WTC11 (cell line): ENCODE data around the gene ALX4. TPM values are rescaled to one million over a fixed set of nuclear protein-coding genes. Genes with fewer than 3 reads are reported as not detected.

ENCODE experiments used
- ATAC-seq: fragments of 200-7000 bp; cut with Tn5 transposase; 2 replicates; pipeline ENCODE4 v1.10.0; 2021; ENCODE audit warnings: mild to moderate bottlenecking, moderate library complexity
- CTCF ChIA-PET: fragments of 300-600 bp; sonication (Branson Sonifier 250); formaldehyde crosslinking; loops from one replicate; lab custom pipeline; 2021; ENCODE audit warnings: antibody characterized with exemption; lab: Charles Lee
- POLR2A ChIA-PET: fragments of 350-600 bp; sonication (Branson Sonifier 250); formaldehyde crosslinking; loops from one replicate; lab custom pipeline; 2021; ENCODE audit warnings: antibody characterized with exemption; lab: Charles Lee
- DNase-seq: peaks from one replicate; pipeline ENCODE4 v3.0.0; 2021; ENCODE audit warnings: low spot score
- H3K27ac Mint-ChIP-seq: 2 replicates; pipeline ENCODE4 v1.8.0; 2021; ENCODE audit warnings: mixed read lengths
- H3K27me3 Mint-ChIP-seq: 2 replicates; pipeline ENCODE4 v1.8.0; 2021; ENCODE audit warnings: low read depth, mild to moderate bottlenecking, moderate library complexity, mixed read lengths
- H3K36me3 Mint-ChIP-seq: 2 replicates; pipeline ENCODE4 v1.8.0; 2021; ENCODE audit warnings: mixed read lengths
- H3K4me1 Mint-ChIP-seq: 2 replicates; pipeline ENCODE4 v1.8.0; 2022; ENCODE audit warnings: mixed read lengths
- H3K4me3 Mint-ChIP-seq: 2 replicates; pipeline ENCODE4 v1.8.0; 2021; ENCODE audit warnings: mild to moderate bottlenecking, moderate library complexity, mixed read lengths
- H3K9me3 Mint-ChIP-seq: 2 replicates; pipeline ENCODE4 v1.8.0; 2021; ENCODE audit warnings: mixed read lengths
- AFF4 ChIP-seq: sonication (generic); formaldehyde crosslinking; IDR thresholded peaks from 2 replicates; pipeline ENCODE4 v1.8.1; 2023; ENCODE audit warnings: mild to moderate bottlenecking, missing genetic modification reagents, borderline replicate concordance
- AR ChIP-seq: fragments of 250-450 bp; sonication (Bioruptor Pico); IDR thresholded peaks from 2 replicates; pipeline ENCODE4 v1.9.0; 2021; ENCODE audit warnings: mild to moderate bottlenecking
- ATF2 ChIP-seq: sonication (generic); formaldehyde crosslinking; IDR thresholded peaks from 2 replicates; pipeline ENCODE4 v1.8.1; 2022; ENCODE audit warnings: low read depth, missing genetic modification reagents, borderline replicate concordance
- CBFB ChIP-seq: sonication (generic); formaldehyde crosslinking; IDR thresholded peaks from 2 replicates; pipeline ENCODE4 v1.8.1; 2022; ENCODE audit warnings: mild to moderate bottlenecking, low read depth, missing genetic modification reagents
- CTCF ChIP-seq: fragments of 200-600 bp; IDR thresholded peaks from 2 replicates; pipeline ENCODE4 v1.8.0; 2022; ENCODE audit warnings: antibody characterized with exemption
- FOXJ3 ChIP-seq: sonication (generic); formaldehyde crosslinking; IDR thresholded peaks from 2 replicates; pipeline ENCODE4 v1.9.0; 2021; ENCODE audit warnings: missing genetic modification reagents, mild to moderate bottlenecking, borderline replicate concordance
- GRHL2 ChIP-seq: fragments of 250-450 bp; sonication (Bioruptor Pico); IDR thresholded peaks from 2 replicates; pipeline ENCODE4 v1.8.0; 2022; ENCODE audit warnings: mild to moderate bottlenecking, moderate library complexity; ENCODE audit not compliant: insufficient replicate concordance, severe bottlenecking
- HMGA2 ChIP-seq: fragments of 250-450 bp; sonication (Bioruptor Pico); IDR thresholded peaks from 2 replicates; pipeline ENCODE4 v1.4.0; 2021; ENCODE audit warnings: mild to moderate bottlenecking, moderate library complexity
- IRF1 ChIP-seq: sonication (generic); formaldehyde crosslinking; IDR thresholded peaks from 2 replicates; pipeline ENCODE4 v1.8.0; 2023; ENCODE audit warnings: missing genetic modification reagents
- KAT7 ChIP-seq: sonication (generic); formaldehyde crosslinking; IDR thresholded peaks from 2 replicates; pipeline ENCODE4 v1.8.1; 2023; ENCODE audit warnings: missing genetic modification reagents, mild to moderate bottlenecking, borderline replicate concordance
- NFATC4 ChIP-seq: fragments of 250-450 bp; sonication (Bioruptor Pico); IDR thresholded peaks from 2 replicates; pipeline ENCODE4 v1.9.0; 2021; ENCODE audit warnings: mild to moderate bottlenecking
- NFYB ChIP-seq: sonication (generic); formaldehyde crosslinking; conservative IDR thresholded peaks from 2 replicates; pipeline ENCODE4 v1.8.0; 2022; ENCODE audit warnings: low read depth, missing genetic modification reagents
- OVOL2 ChIP-seq: fragments of 250-450 bp; sonication (Bioruptor Pico); IDR thresholded peaks from 2 replicates; pipeline ENCODE4 v1.9.0; 2021; ENCODE audit warnings: mild to moderate bottlenecking, borderline replicate concordance
- SP1 ChIP-seq: sonication (generic); formaldehyde crosslinking; conservative IDR thresholded peaks from 2 replicates; pipeline ENCODE4 v1.8.1; 2022; ENCODE audit warnings: missing genetic modification reagents
- STAT6 ChIP-seq: sonication (generic); formaldehyde crosslinking; conservative IDR thresholded peaks from 2 replicates; pipeline ENCODE4 v1.8.1; 2023; ENCODE audit warnings: mild to moderate bottlenecking, low read depth, missing genetic modification reagents, moderate library complexity
- ZNF263 ChIP-seq: sonication (generic); formaldehyde crosslinking; IDR thresholded peaks from 2 replicates; pipeline ENCODE4 v1.8.1; 2022; ENCODE audit warnings: low read depth, mild to moderate bottlenecking, moderate library complexity, missing genetic modification reagents
- ZNF396 ChIP-seq: fragments of 250-450 bp; sonication (Bioruptor Pico); IDR thresholded peaks from 2 replicates; pipeline ENCODE4 v1.8.0; 2021; ENCODE audit warnings: mild to moderate bottlenecking, moderate library complexity, borderline replicate concordance
- ZNF512 ChIP-seq: sonication (generic); formaldehyde crosslinking; IDR thresholded peaks from 2 replicates; pipeline ENCODE4 v1.8.1; 2022; ENCODE audit warnings: missing genetic modification reagents, borderline replicate concordance
- total RNA-seq: library from RNA; stranded (reverse); gene quantifications from 3 replicates; pipeline ENCODE4 v1.2.3, GENCODE V29; 2021

ALX4 gene
- total RNA-seq, 1 experiment from 2014 or later = not detected

- ATAC-seq (no peak), DNase-seq (no peak)
- Mint-ChIP-seq H3K4me3 (no peak overlapping the region), H3K4me1 (peaks cover 57% of the 10 kb centered on the region), H3K36me3 (peaks cover 4% of the 10 kb centered on the region), H3K27me3 (peaks cover 100% of the 10 kb centered on the region), H3K27ac (no peak overlapping the region), H3K9me3 (no peaks in the 10 kb centered on the region)
- ChIA-PET POLR2A (no interaction called here), CTCF (interaction anchor here (1.5 kb wide), 1 partner anchor 181 kb away, joined by 5 read pairs; no protein-coding TSS in a partner anchor)
- TF ChIP-seq HMGA2 (CRISPR knock-in tag) = no peak
- peak; percentile 96 for TF ChIP-seq ZNF512 (CRISPR knock-in tag)
- no peak for TF ChIP-seq AFF4
Observed at GRCh38 chr11:44314733-44315132, 4.8 kb upstream of the ALX4 start.

GRCh38 chr11:44313761-44314489 lies 4.0 kb upstream of the ALX4 start:
- peaks cover 4% of the 10 kb centered on the region for H3K36me3 Mint-ChIP-seq
- H3K27me3 Mint-ChIP-seq = peaks cover 100% of the 10 kb centered on the region
- ChIA-PET POLR2A (no interaction called here), CTCF (interaction anchor here (1.5 kb wide), 1 partner anchor 180 kb away, joined by 5 read pairs; no protein-coding TSS in a partner anchor)
- H3K4me1 Mint-ChIP-seq = peaks cover 53% of the 10 kb centered on the region
- H3K27ac Mint-ChIP-seq = no peak overlapping the region
- H3K9me3 Mint-ChIP-seq = no peaks in the 10 kb centered on the region
- no peak overlapping the region for H3K4me3 Mint-ChIP-seq
- no peak for ATAC-seq
- no peak for DNase-seq
- TF ChIP-seq STAT6 (no peak), OVOL2 (CRISPR knock-in tag) (no peak), GRHL2 (no peak), ZNF396 (CRISPR knock-in tag) (no peak), SP1 (CRISPR knock-in tag) (no peak), AR (CRISPR knock-in tag) (no peak), CBFB (CRISPR knock-in tag) (no peak), FOXJ3 (CRISPR knock-in tag) (no peak), NFATC4 (no peak), IRF1 (no peak), CTCF (no peak), NFYB (CRISPR knock-in tag) (no peak), ZNF263 (CRISPR knock-in tag) (no peak), ATF2 (CRISPR knock-in tag) (no peak), KAT7 (CRISPR knock-in tag) (no peak)
